BLaER1 treated with 17β-estradiol and CSF1 and Interleukin-3, amounts not matched to agents 10 nM and 100 nM (cell line): ENCODE measurements around the gene ASIC3.
"Not testable (repeated sequence)": the region's sequence is repeated elsewhere in the genome, so short reads cannot be mapped to it uniquely, and the experiment has no call there.

Experiments used
- H3K27ac ChIP-seq, 11 experiments: shearing (Covaris generic); formaldehyde crosslinking; 2 replicates each; pipeline ENCODE4 v1.8.1; 2022
- H3K27me3 ChIP-seq, 11 experiments: shearing (Covaris generic); formaldehyde crosslinking; 2 replicates each; pipeline ENCODE4 v1.8.1; 2022
- H3K36me3 ChIP-seq, 11 experiments: shearing (Covaris generic); formaldehyde crosslinking; 2 replicates each; pipeline ENCODE4 v1.8.1; 2022
- H3K4me1 ChIP-seq, 10 experiments: shearing (Covaris generic); formaldehyde crosslinking; 2 replicates each; pipeline ENCODE4 v1.8.1; 2022
- H3K4me2 ChIP-seq, 11 experiments: shearing (Covaris generic); formaldehyde crosslinking; 2 replicates each; pipeline ENCODE4 v1.8.1; 2022
- H3K4me3 ChIP-seq, 10 experiments: shearing (Covaris generic); formaldehyde crosslinking; 2 replicates each; pipeline ENCODE4 v1.8.1; 2022
- H3K9ac ChIP-seq, 11 experiments: shearing (Covaris generic); formaldehyde crosslinking; 2 replicates each; pipeline ENCODE4 v1.8.1; 2022
- H3K9me3 ChIP-seq, 11 experiments: shearing (Covaris generic); formaldehyde crosslinking; replicated peaks in 1 of 11; 2 replicates each; pipeline ENCODE4 v1.8.1; 2022
- H4K20me1 ChIP-seq, 11 experiments: shearing (Covaris generic); formaldehyde crosslinking; 2 replicates each; pipeline ENCODE4 v1.8.1; 2022
- Cebpa-rat ChIP-seq, 11 experiments: shearing (Covaris generic); IDR thresholded peaks; 2 replicates each; pipeline ENCODE4 v1.8.1; 2022

Gene ASIC3

GRCh38 chr7:151040616-151041375 lies 7.5 kb upstream of the ASIC3 start:
- Histone ChIP-seq H3K27ac (0 out of 22 replicates have a peak overlapping the region, but pooled peaks of 2 of the 11 experiments have one; percentile 9 to 18), H3K9ac (peak overlapping the region in 2 of 11 experiments; percentile 67 to 71; a peak in 2 of 22 replicates), H3K4me2 (peak overlapping the region; percentile 77 to 96 (median 88); a peak in 19 of 22 replicates), H3K9me3 (no peaks in the 10 kb centered on the region), H3K27me3 (no peaks in the 10 kb centered on the region), H3K4me1 (peaks cover 28 to 33% (median 32%) of the 10 kb centered on the region in 10 experiments), H3K4me3 (no peak overlapping the region), H3K36me3 (peaks cover 10 to 25% (median 15%) of the 10 kb centered on the region in 11 experiments; a peak in 20 of 22 replicates), H4K20me1 (peaks cover 4 to 32% (median 12%) of the 10 kb centered on the region in 11 experiments; a peak in 14 of 22 replicates)
- TF ChIP-seq Cebpa-rat (IDR thresholded peaks at IDR 0.05), result no peak

GRCh38 chr7:151043449-151043848 lies 4.9 kb upstream of the ASIC3 start:
- not testable (repeated sequence) for H3K27ac ChIP-seq

GRCh38 chr7:151043959-151044358 lies 4.4 kb upstream of the ASIC3 start:
- peaks cover 0 to 10% (median 0%) of the 10 kb centered on the region in 11 experiments; a peak in 4 of 22 replicates for H3K36me3 ChIP-seq
- peaks cover 3 to 51% (median 9%) of the 10 kb centered on the region in 11 experiments; a peak in 14 of 22 replicates for H4K20me1 ChIP-seq
- no peak overlapping the region for H3K9ac ChIP-seq
- no peaks in the 10 kb centered on the region for H3K9me3 ChIP-seq
- H3K4me1 ChIP-seq, result peaks cover 14 to 24% (median 18%) of the 10 kb centered on the region in 10 experiments
- no peak overlapping the region for H3K4me2 ChIP-seq
- no peak overlapping the region for H3K4me3 ChIP-seq
- no peaks in the 10 kb centered on the region for H3K27me3 ChIP-seq
- no peak overlapping the region for H3K27ac ChIP-seq
- TF ChIP-seq Cebpa-rat (IDR thresholded peaks at IDR 0.05), result no peak

More at GRCh38 chr7:151043449-151043848, 4.9 kb upstream of the ASIC3 start:
- H3K36me3 ChIP-seq, result peaks cover 0 to 10% (median 0%) of the 10 kb centered on the region in 11 experiments; a peak in 4 of 22 replicates
- not testable (repeated sequence) for H3K4me2 ChIP-seq, H3K9ac ChIP-seq, H3K27me3 ChIP-seq, H3K9me3 ChIP-seq, H3K4me3 ChIP-seq
- peaks cover 4 to 53% (median 12%) of the 10 kb centered on the region in 11 experiments; a peak in 14 of 22 replicates for H4K20me1 ChIP-seq
- H3K4me1 ChIP-seq, result peaks cover 19 to 29% (median 23%) of the 10 kb centered on the region in 10 experiments

DNA sequence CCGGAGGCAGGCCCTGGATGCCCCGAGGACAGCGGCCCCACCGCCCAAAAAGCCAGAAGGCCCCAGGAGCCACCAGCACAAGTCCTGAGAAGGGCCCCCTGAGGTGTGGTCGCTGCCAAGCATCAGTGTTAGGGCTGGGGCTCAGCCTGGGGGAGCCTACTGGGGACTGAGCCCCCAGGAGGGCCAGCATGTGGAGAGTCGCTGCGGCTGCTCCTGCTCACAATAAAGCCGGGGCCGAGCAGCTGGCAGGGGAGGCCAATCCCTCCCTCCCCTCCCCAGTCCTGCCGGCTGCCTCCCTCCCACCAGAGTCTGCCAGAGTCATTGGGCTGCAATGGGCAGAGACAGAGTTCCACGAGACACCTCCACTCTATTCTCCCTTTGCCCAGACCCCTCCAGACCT lies 3.1 kb upstream of the ASIC3 start:
- Histone ChIP-seq H3K4me1 (peaks cover 1 to 21% (median 7%) of the 10 kb centered on the region in 10 experiments), H3K4me2 (no peak overlapping the region), H3K27me3 (peaks cover 0 to 4% (median under 1%) of the 10 kb centered on the region in 11 experiments; a peak in 8 of 22 replicates), H3K9me3 (no peaks in the 10 kb centered on the region), H4K20me1 (peaks cover 0 to 53% (median 0%) of the 10 kb centered on the region in 11 experiments; a peak in 7 of 22 replicates), H3K4me3 (no peak overlapping the region), H3K9ac (no peak overlapping the region), H3K36me3 (peaks cover 0 to 10% (median 0%) of the 10 kb centered on the region in 11 experiments; a peak in 4 of 22 replicates), H3K27ac (no peak overlapping the region)
- TF ChIP-seq Cebpa-rat (IDR thresholded peaks at IDR 0.05), result no peak

- H3K4me2 ChIP-seq, result no peak overlapping the region
- H3K9me3 ChIP-seq, result no peaks in the 10 kb centered on the region
- no peak overlapping the region for H3K4me3 ChIP-seq
- H3K9ac ChIP-seq, result peak overlapping the region in 1 of 11 experiments; percentile 8; a peak in 1 of 22 replicates
- no peak overlapping the region for H3K27ac ChIP-seq
- peaks cover 2 to 11% (median 7%) of the 10 kb centered on the region in 11 experiments; a peak in 12 of 22 replicates for H3K27me3 ChIP-seq
- H4K20me1 ChIP-seq, result peaks cover 0 to 53% (median 0%) of the 10 kb centered on the region in 11 experiments; a peak in 6 of 22 replicates
- no peak for TF ChIP-seq Cebpa-rat (IDR thresholded peaks at IDR 0.05)
- H3K4me1 ChIP-seq, result peaks cover 4 to 22% (median 8%) of the 10 kb centered on the region in 10 experiments; a peak in 15 of 20 replicates
- peaks cover 0 to 10% (median 0%) of the 10 kb centered on the region in 11 experiments; a peak in 4 of 22 replicates for H3K36me3 ChIP-seq
These were observed 2.4 kb upstream of the ASIC3 start for GRCh38 chr7:151045967-151046366.

DNA sequence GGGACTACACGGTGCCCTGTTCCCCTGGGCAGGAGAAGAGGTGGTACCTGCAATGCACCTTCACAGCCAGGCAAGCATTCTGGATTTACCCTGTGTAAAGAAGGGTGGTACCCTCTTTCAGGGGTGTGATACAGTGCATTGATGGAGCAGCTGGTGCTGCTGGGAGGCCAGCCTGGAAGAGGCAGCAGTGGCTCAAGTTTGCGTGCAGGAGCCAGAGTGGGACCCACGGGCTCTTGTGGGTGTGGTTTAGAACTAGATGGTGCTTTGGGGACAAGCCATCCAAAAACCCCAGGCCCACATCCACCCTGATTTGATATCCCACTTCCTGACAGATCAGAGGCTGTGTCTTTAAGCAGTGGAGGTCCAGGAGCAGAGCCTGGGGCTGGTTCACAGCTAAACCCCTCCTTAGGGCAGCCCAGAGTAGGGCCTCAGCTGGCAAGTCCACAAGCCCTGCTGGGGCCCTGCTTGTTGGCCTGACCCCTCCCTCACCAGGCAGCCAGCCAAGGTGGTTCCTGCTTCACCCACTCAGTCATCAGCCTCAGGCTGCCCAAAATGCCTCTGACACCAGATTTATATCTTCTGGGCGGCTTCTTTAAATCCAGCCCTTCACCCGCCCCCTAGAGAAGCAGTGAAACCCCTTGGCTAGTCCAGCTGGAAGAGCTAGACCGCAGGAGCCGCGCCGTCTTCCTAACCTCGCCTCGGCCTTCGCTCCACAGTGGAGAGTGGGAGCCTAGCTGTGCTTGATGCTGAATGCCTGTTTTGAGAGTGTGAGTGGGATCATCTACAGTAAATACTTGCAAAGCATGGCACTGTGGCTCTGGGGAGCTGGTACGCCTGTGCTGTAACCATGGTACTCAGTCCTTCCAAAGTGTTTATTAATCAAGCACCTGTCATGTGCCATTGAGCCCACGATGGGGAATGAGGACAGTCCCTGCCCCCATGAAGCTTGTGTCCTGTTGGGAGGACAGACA lies 1.4 kb upstream of the ASIC3 start:
- Histone ChIP-seq H3K9me3 (no peaks in the 10 kb centered on the region), H3K4me2 (no peak overlapping the region), H3K4me1 (peaks cover 12 to 31% (median 17%) of the 10 kb centered on the region in 10 experiments; a peak in 19 of 20 replicates), H4K20me1 (peaks cover 0 to 54% (median 0%) of the 10 kb centered on the region in 11 experiments; a peak in 6 of 22 replicates), H3K9ac (peak overlapping the region in 3 of 11 experiments; percentile 7 to 8 (median 8); a peak in 1 of 22 replicates), H3K4me3 (no peak overlapping the region), H3K27me3 (peaks cover 5 to 12% (median 8%) of the 10 kb centered on the region in 11 experiments; a peak in 13 of 22 replicates), H3K27ac (no peak overlapping the region), H3K36me3 (peaks cover 0 to 10% (median 0%) of the 10 kb centered on the region in 11 experiments; a peak in 4 of 22 replicates)
- no peak for TF ChIP-seq Cebpa-rat (IDR thresholded peaks at IDR 0.05)

DNA sequence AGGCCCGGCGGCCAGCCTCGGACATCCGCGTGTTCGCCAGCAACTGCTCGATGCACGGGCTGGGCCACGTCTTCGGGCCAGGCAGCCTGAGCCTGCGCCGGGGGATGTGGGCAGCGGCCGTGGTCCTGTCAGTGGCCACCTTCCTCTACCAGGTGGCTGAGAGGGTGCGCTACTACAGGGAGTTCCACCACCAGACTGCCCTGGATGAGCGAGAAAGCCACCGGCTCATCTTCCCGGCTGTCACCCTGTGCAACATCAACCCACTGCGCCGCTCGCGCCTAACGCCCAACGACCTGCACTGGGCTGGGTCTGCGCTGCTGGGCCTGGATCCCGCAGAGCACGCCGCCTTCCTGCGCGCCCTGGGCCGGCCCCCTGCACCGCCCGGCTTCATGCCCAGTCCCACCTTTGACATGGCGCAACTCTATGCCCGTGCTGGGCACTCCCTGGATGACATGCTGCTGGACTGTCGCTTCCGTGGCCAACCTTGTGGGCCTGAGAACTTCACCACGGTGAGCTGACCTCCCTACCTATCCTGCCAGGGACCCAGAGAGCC lies 656 bp downstream of the ASIC3 start:
- H3K9me3 ChIP-seq, result no peaks in the 10 kb centered on the region

More for the DNA sequence above, 656 bp downstream of the ASIC3 start:
- Histone ChIP-seq H3K9ac (peak overlapping the region in 1 of 11 experiments; percentile 18; a peak in 1 of 22 replicates), H3K4me3 (no peak overlapping the region), H3K4me2 (no peak overlapping the region), H3K27me3 (peaks cover 5 to 12% (median 8%) of the 10 kb centered on the region in 11 experiments; a peak in 13 of 22 replicates), H4K20me1 (peaks cover 0 to 62% (median 0%) of the 10 kb centered on the region in 11 experiments; a peak in 6 of 22 replicates), H3K27ac (no peak overlapping the region), H3K36me3 (peaks cover 0 to 18% (median 0%) of the 10 kb centered on the region in 11 experiments; a peak in 3 of 22 replicates), H3K4me1 (peaks cover 33 to 50% (median 38%) of the 10 kb centered on the region in 10 experiments)
- TF ChIP-seq Cebpa-rat (IDR thresholded peaks at IDR 0.05), result no peak
